ENCODE data around the gene EXOC4. TPM values are rescaled to one million over a fixed set of nuclear protein-coding genes. Genes with fewer than 3 reads are reported as not detected.

The EXOC4 gene
- polyA plus RNA-seq, 3 donors, result 17.9 to 28.0 (median 22.3) TPM

DNA sequence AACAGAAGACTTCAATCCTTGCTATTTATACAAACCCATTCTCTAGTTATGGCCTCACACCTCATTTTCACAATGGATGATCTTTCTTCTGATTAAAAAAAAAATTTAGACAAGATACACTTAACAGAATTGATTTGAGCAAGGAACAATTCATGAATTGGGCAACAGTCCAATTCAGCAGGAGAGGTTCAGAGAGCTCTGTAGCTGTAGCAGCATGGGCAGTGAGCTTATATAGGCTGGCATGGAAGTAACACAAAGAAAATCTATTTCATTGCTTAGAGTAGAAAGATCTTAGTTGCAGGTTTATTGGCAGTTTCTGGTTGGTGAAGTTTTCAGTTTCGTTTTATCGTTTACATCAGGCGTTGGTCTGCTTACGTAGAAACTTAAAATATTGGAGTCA, 851.3 kb downstream of the EXOC4 start:
- WGBS, 3 donors, result 94 to 96% methylated on average over 4 of the region's 4 CpGs; no CpG with 5 or more reads in 1 of the 3 donors
- H3K27ac ChIP-seq (ENCODE audit: low read depth, low read length), result no peak overlapping the region

DNA sequence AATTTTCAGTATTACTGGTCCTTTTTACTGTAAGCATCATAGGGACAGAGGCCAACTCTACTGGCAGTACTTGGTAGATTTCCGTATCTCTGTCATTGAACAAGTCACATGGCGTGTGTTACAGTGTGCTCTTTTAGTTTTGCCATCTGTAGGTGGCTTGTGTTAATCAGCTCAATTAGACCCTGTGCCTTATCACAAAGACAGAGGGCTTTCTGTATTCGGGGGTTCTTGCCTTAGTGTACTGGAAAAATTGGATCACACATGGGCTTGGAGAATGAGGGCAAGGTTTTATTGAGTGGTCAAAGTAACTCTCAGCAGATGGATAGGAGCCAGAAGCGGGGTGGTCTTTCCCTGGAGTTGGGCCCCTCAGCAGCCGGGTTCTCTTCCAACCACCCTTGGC, 853.0 kb downstream of the EXOC4 start:
- 88 to 94% methylated on average over 5 of the region's 5 CpGs; no CpG with 5 or more reads in 1 of the 3 donors for WGBS, 3 donors
- H3K27ac ChIP-seq (ENCODE audit: low read depth, low read length), result no peak overlapping the region

DNA sequence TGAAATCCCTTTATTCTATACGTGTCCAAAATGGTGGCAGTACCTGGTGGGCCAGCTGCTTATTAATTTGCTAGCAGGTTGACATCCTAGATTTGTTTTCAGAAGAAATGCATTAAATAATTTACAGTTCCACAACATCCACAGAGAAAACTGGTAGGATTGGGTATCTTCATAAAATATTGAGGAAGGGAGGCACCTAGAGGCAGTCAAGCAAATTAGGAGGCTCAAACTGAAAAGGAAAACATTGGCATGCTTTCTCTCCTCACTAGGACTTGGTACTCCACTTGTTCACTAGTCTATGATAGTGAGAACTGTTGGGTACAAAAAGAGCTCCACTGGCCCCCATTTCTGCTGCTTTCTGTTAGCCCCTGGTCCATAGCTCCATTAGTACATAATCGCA, 855.9 kb downstream of the EXOC4 start:
- H3K27ac ChIP-seq (ENCODE audit: low read depth, low read length), result no peak overlapping the region
- 47 to 92% methylated on average over 2 of the region's 2 CpGs; no CpG with 5 or more reads in 1 of the 3 donors for WGBS, 3 donors

- no peak overlapping the region for H3K27ac ChIP-seq (ENCODE audit: low read depth, low read length)
Measured at GRCh38 chr7:134113655-134114054, 860.8 kb downstream of the EXOC4 start.

GRCh38 chr7:134114992-134115391, 862.1 kb downstream of the EXOC4 start:
- H3K27ac ChIP-seq (ENCODE audit: low read depth, low read length), result no peak overlapping the region
- 77 to 83% (median 79%) methylated on average over 4 of the region's 4 CpGs for WGBS, 3 donors

Other genes starting within 250 kb of the EXOC4 start
- gene CHCHD3, start 171.0 kb upstream of the EXOC4 start, polyA plus RNA-seq, result 10 to 100 TPM; 23.4 to 58.2 (median 42.8) TPM